B cell (primary cell): ENCODE data around the gene PRPF19. TPM values are rescaled to one million over a fixed set of nuclear protein-coding genes. Genes with fewer than 3 reads are reported as not detected.

ENCODE experiments used
- ATAC-seq: fragments of 200-7000 bp; cut with Tn5 transposase; one replicate; pipeline ENCODE4 v1.10.0; 2021; ENCODE audit warnings: low read depth, mild to moderate bottlenecking, moderate number of reproducible peaks, moderate library complexity
- CTCF ChIA-PET: fragments of 350-600 bp; sonication (Branson Sonifier 250); formaldehyde crosslinking; loops from one replicate; lab custom pipeline; 2021; ENCODE audit warnings: antibody characterized with exemption, inconsistent platforms; lab: Charles Lee
- POLR2A ChIA-PET: fragments of 350-600 bp; sonication (Branson Sonifier 250); formaldehyde crosslinking; loops from one replicate; lab custom pipeline; 2021; ENCODE audit warnings: antibody characterized with exemption; lab: Charles Lee
- DNase-seq: peaks from one replicate; pipeline ENCODE4 v3.0.0; 2013
- H2AFZ ChIP-seq: 2 replicates; pipeline ENCODE4 v1.6.1; 2012; ENCODE audit warnings: mild to moderate bottlenecking, low read depth, low read length; ENCODE audit not compliant: insufficient read depth, poor library complexity, severe bottlenecking
- H3K27ac ChIP-seq, 2 donors: 1 replicate in 1 of 2; 2 replicates in 1 of 2; pipeline ENCODE4 v1.5.1; 2012 to 2013; ENCODE audit warnings: low read length in 2 of 2, mild to moderate bottlenecking in 2 of 2, moderate library complexity in 1 of 2
- H3K27me3 ChIP-seq, 4 experiments: fragments of 200-600 bp in 1 of 4; sonication (generic) in 1 of 4; replicated peaks in 1 of 4; 1 replicate in 2 of 4; 2 replicates in 2 of 4; pipeline versions ENCODE4 v1.6.1 to v1.7.0; 2013 to 2016; ENCODE audit warnings: low read length in 3 of 4, mild to moderate bottlenecking in 2 of 4, mixed read lengths in 1 of 4, moderate library complexity in 1 of 4; ENCODE audit not compliant: insufficient read depth in 4 of 4, control insufficient read depth in 3 of 4; ENCODE audit errors: control extremely low read depth in 1 of 4
- H3K36me3 ChIP-seq, 2 experiments: replicated peaks in 1 of 2; 1 replicate in 1 of 2; 2 replicates in 1 of 2; pipeline versions ENCODE4 v1.6.1 to v1.7.1; 2013; ENCODE audit warnings: low read length in 1 of 2; ENCODE audit not compliant: insufficient read depth in 2 of 2, control insufficient read depth in 1 of 2; ENCODE audit errors: control extremely low read depth in 1 of 2, extremely low read depth in 1 of 2
- H3K4me1 ChIP-seq, 2 donors: fragments of 200-600 bp in 1 of 2; sonication (generic) in 1 of 2; 1 replicate in 1 of 2; 2 replicates in 1 of 2; pipeline versions ENCODE4 v1.5.1 to v1.6.1; 2013 to 2017; ENCODE audit warnings: low read length in 2 of 2; ENCODE audit not compliant: control insufficient read depth in 2 of 2, insufficient read depth in 2 of 2
- H3K4me2 ChIP-seq: replicated peaks from 2 replicates; pipeline ENCODE3; 2012; ENCODE audit warnings: mild to moderate bottlenecking, low read depth, low read length; ENCODE audit not compliant: poor library complexity, severe bottlenecking
- H3K4me3 ChIP-seq, 5 experiments: fragments of 200-600 bp in 1 of 5; sonication (generic) in 1 of 5; 1 replicate in 3 of 5; 2 replicates in 2 of 5; pipeline versions ENCODE4 v1.5.1 to v1.7.0; 2011 to 2016; ENCODE audit warnings: low read length in 4 of 5, mild to moderate bottlenecking in 4 of 5, low read depth in 2 of 5, control low read depth in 1 of 5, moderate library complexity in 1 of 5; ENCODE audit not compliant: insufficient read depth in 1 of 5; ENCODE audit errors: control extremely low read depth in 1 of 5, extremely low read depth in 1 of 5
- H3K79me2 ChIP-seq: fragments of 200-600 bp; sonication (generic); one replicate; pipeline ENCODE4 v1.6.0; 2016; ENCODE audit warnings: low read length; ENCODE audit not compliant: control insufficient read depth, insufficient read depth
- H3K9ac ChIP-seq: fragments of 200-600 bp; sonication (generic); 2 replicates; pipeline ENCODE4 v1.6.1; 2017; ENCODE audit warnings: mild to moderate bottlenecking, low read length, moderate library complexity
- H3K9me3 ChIP-seq, 3 donors: one replicate each; pipeline versions ENCODE4 v1.6.1 to v1.7.1; 2013; ENCODE audit warnings: low read length in 2 of 3; ENCODE audit not compliant: control insufficient read depth in 2 of 3, insufficient read depth in 1 of 3; ENCODE audit errors: control extremely low read depth in 1 of 3
- H4K20me1 ChIP-seq: 2 replicates; pipeline ENCODE4 v1.6.0; 2012; ENCODE audit warnings: mild to moderate bottlenecking, low read length; ENCODE audit not compliant: insufficient read depth, control insufficient read depth, poor library complexity, severe bottlenecking
- H3K27ac Mint-ChIP-seq: one replicate; pipeline ENCODE4 v1.8.0; 2021; ENCODE audit warnings: mixed read lengths
- H3K27me3 Mint-ChIP-seq: one replicate; pipeline ENCODE4 v1.8.0; 2021; ENCODE audit warnings: mixed read lengths
- H3K4me1 Mint-ChIP-seq: one replicate; pipeline ENCODE4 v1.8.0; 2021; ENCODE audit warnings: mixed read lengths
- H3K4me3 Mint-ChIP-seq: one replicate; pipeline ENCODE4 v1.8.0; 2021; ENCODE audit warnings: mixed read lengths
- H3K9me3 Mint-ChIP-seq: one replicate; pipeline ENCODE4 v1.8.0; 2022; ENCODE audit warnings: mixed read lengths; ENCODE audit not compliant: insufficient read depth
- CTCF ChIP-seq: fragments of 200-600 bp; IDR thresholded peaks from one replicate; pipeline ENCODE4 v1.8.0; 2022; ENCODE audit warnings: antibody characterized with exemption, mild to moderate bottlenecking
- EZH2 ChIP-seq: IDR thresholded peaks from 2 replicates; pipeline ENCODE4 v1.6.1; 2012; ENCODE audit warnings: borderline replicate concordance, low read depth, mild to moderate bottlenecking, moderate library complexity, low read length; ENCODE audit not compliant: insufficient read depth, poor library complexity, severe bottlenecking
- WGBS: methylation state at CpG from one replicate; pipeline ENCODE4 v1.1.5; 2013; ENCODE audit warnings: missing lambda C conversion rate; ENCODE audit not compliant: insufficient coverage; 5-methylcytosine and 5-hydroxymethylcytosine counted together
- intact Hi-C: fragments of 100-400 bp; cut with micrococcal nuclease; formaldehyde crosslinking; loops from one replicate; pipeline ENCODE4 v1.10.0; 2022
- polyA plus RNA-seq: library from polyadenylated mRNA; depleted of rRNA; stranded (reverse); fragments of >200 nt; gene quantifications from 2 replicates; pipeline ENCODE4 v1.2.3, GENCODE V29; 2012
- total RNA-seq, 2 donors: library from RNA; stranded (reverse); fragments of 120-200 nt in 1 of 2; gene quantifications; 1 replicate in 1 of 2; 2 replicates in 1 of 2; pipeline versions ENCODE4 v1.2.3 to v1.2.4, GENCODE V29; 2013 to 2022

Gene PRPF19
- total and polyA plus RNA-seq, 2 donors (not counting 1 experiment from before 2014, with no cell fraction given), result 41.8 to 89.9 TPM

GRCh38 chr11:60849641-60850520, 56.5 kb downstream of the PRPF19 start:
- Histone ChIP-seq H3K9me3 (no peaks in the 10 kb centered on the region), H3K9ac (no peak overlapping the region), H3K27me3 (no peaks in the 10 kb centered on the region), H3K36me3 (peaks cover 0 to 46% of the 10 kb centered on the region in 2 experiments), H2AFZ (no peak overlapping the region), H3K79me2 (peaks cover 4% of the 10 kb centered on the region), H3K27ac (no peak overlapping the region), H3K4me3 (no peak overlapping the region), H4K20me1 (no peaks in the 10 kb centered on the region), H3K4me2 (no peak overlapping the region), H3K4me1 (peaks cover 0 to under 1% of the 10 kb centered on the region in 2 donors)
- no peak overlapping the region for H3K27ac Mint-ChIP-seq
- CTCF ChIA-PET, result interaction anchor here (0.9 to 1.0 kb wide), 2 partner anchors 18 to 22 kb away, joined by 3 to 4 read pairs; no protein-coding TSS in a partner anchor
- POLR2A ChIA-PET, result no interaction called here
- 94% methylated on average over 29 of the region's 29 CpGs for WGBS
- intact Hi-C loops, result no loop called here
- no peak overlapping the region for H3K4me3 Mint-ChIP-seq
- peaks cover 6% of the 10 kb centered on the region for H3K4me1 Mint-ChIP-seq
- no peak for TF ChIP-seq CTCF
- TF ChIP-seq EZH2, result no peak
- no peaks in the 10 kb centered on the region for H3K27me3 Mint-ChIP-seq
- H3K9me3 Mint-ChIP-seq, result no peaks in the 10 kb centered on the region
- DNase-seq (no peak), ATAC-seq (no peak)

GRCh38 chr11:60848714-60849151, 57.7 kb downstream of the PRPF19 start:
- Histone ChIP-seq H3K9me3 (no peaks in the 10 kb centered on the region), H3K4me2 (no peak overlapping the region), H3K36me3 (peaks cover 0 to 46% of the 10 kb centered on the region in 2 experiments), H3K4me3 (no peak overlapping the region), H2AFZ (no peak overlapping the region), H3K4me1 (peaks cover 10 to 12% of the 10 kb centered on the region in 2 donors), H3K9ac (no peak overlapping the region), H3K79me2 (peaks cover 6% of the 10 kb centered on the region), H4K20me1 (no peaks in the 10 kb centered on the region), H3K27me3 (no peaks in the 10 kb centered on the region), H3K27ac (no peak overlapping the region)
- ATAC-seq, result no peak
- Mint-ChIP-seq H3K9me3 (no peaks in the 10 kb centered on the region), H3K27me3 (no peaks in the 10 kb centered on the region), H3K4me3 (no peak overlapping the region), H3K27ac (no peak overlapping the region), H3K4me1 (peaks cover 18% of the 10 kb centered on the region)
- no peak for DNase-seq
- POLR2A ChIA-PET, result no interaction called here
- TF ChIP-seq EZH2, result no peak
- TF ChIP-seq CTCF, result no peak
- WGBS, result 89% methylated on average over 10 of the region's 10 CpGs
- intact Hi-C loops, result no loop called here
- CTCF ChIA-PET, result interaction anchor here (0.9 to 1.0 kb wide), 2 partner anchors 17 to 20 kb away, joined by 3 to 4 read pairs; no protein-coding TSS in a partner anchor
